Immature natural killer cell (primary cell): ENCODE measurements around the gene NEB. TPM values are rescaled to one million over a fixed set of nuclear protein-coding genes. Genes with fewer than 3 reads are reported as not detected.
"Not testable (repeated sequence)": the region's sequence is repeated elsewhere in the genome, so short reads cannot be mapped to it uniquely, and the experiment has no call there.

ENCODE experiments used
- DNase-seq, 3 donors: peaks; one replicate each; pipeline ENCODE4 v3.0.0; 2022; ENCODE audit warnings: mixed read lengths in 1 of 3
- H3K27ac Mint-ChIP-seq, 6 donors: one replicate each; pipeline ENCODE4 v1.8.0; 2020; ENCODE audit warnings: mixed read lengths in 6 of 6, mild to moderate bottlenecking in 5 of 6, inconsistent platforms in 4 of 6, moderate library complexity in 3 of 6
- H3K27me3 Mint-ChIP-seq, 3 donors: one replicate each; pipeline ENCODE4 v1.8.0; 2020 to 2021; ENCODE audit warnings: low read depth in 3 of 3, mild to moderate bottlenecking in 3 of 3, mixed read lengths in 3 of 3, moderate library complexity in 3 of 3, inconsistent platforms in 1 of 3
- H3K36me3 Mint-ChIP-seq, 3 donors: one replicate each; pipeline ENCODE4 v1.8.0; 2020; ENCODE audit warnings: mixed read lengths in 3 of 3, inconsistent platforms in 2 of 3, mild to moderate bottlenecking in 2 of 3
- H3K4me1 Mint-ChIP-seq, 2 donors: one replicate each; pipeline ENCODE4 v1.8.0; 2020; ENCODE audit warnings: inconsistent platforms in 2 of 2, mild to moderate bottlenecking in 2 of 2, mixed read lengths in 2 of 2, moderate library complexity in 1 of 2
- H3K4me3 Mint-ChIP-seq, 5 donors: one replicate each; pipeline ENCODE4 v1.8.0; 2020; ENCODE audit warnings: mild to moderate bottlenecking in 5 of 5, mixed read lengths in 5 of 5, inconsistent platforms in 3 of 5, moderate library complexity in 3 of 5
- H3K9me3 Mint-ChIP-seq, 6 donors: one replicate each; pipeline ENCODE4 v1.8.0; 2020; ENCODE audit warnings: mild to moderate bottlenecking in 6 of 6, mixed read lengths in 6 of 6, inconsistent platforms in 4 of 6, moderate library complexity in 3 of 6
- polyA plus RNA-seq, 3 donors: library from polyadenylated mRNA; unstranded; fragments of 300-500 nt; fragmentation: Illumina TruSeq; gene quantifications; one replicate each; pipeline ENCODE4 v1.2.3, GENCODE V29; 2021

Gene NEB
- polyA plus RNA-seq, 3 donors from 2014 or later = 0.61 TPM; not detected in 2

DNA sequence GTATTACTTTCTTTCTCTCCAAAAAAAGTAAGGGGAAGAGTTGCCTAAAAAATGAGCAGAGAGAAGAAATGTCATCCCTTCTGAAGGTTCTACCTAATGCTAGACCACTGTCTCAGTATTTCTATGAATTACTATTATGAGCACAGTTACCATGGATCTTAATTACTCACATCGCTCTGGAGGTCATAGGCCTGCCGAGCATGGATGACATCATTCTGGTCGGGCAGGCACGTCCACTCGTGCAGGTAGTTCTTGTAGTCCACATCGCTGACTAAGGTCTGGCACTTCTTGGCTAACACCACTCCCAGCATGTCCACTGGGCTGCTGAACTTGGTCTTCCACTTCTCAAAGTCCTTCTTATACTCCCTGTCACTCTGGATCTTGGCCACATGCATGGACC lies 106.9 kb downstream of the NEB start:
- Mint-ChIP-seq H3K4me3 (no peak overlapping the region), H3K27me3 (peaks cover 0 to 2% (median 0%) of the 10 kb centered on the region in 3 donors), H3K36me3 (peaks cover 19 to 43% (median 24%) of the 10 kb centered on the region in 3 donors), H3K9me3 (no peaks in the 10 kb centered on the region), H3K4me1 (peaks cover 1 to 18% of the 10 kb centered on the region in 2 donors), H3K27ac (no peak overlapping the region)
- DNase-seq = no peak

DNA sequence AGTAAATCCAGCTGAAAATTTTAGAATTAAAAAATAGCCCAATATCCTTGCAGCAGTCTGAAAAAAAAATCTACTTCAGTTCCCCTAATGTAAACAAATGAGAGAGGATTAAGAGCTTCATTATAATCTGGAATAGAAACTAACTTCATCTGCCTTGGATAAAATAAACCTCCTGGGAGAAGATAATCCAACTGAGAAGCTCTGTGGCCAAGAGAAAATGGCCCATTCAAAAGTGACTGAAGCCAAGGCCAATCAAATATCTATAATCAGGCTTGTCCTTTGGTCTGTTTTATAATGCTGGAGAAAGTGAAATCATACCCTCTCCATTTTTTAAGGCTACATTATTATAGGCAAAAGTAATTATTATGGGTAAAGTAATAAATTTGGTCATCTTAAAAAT lies 110.0 kb downstream of the NEB start:
- DNase-seq = no peak
- Mint-ChIP-seq H3K27ac (no peak overlapping the region), H3K4me3 (no peak overlapping the region), H3K27me3 (peaks cover 0 to 2% (median 0%) of the 10 kb centered on the region in 3 donors), H3K4me1 (peaks cover 0 to 2% of the 10 kb centered on the region in 2 donors), H3K36me3 (peaks cover 16 to 46% (median 24%) of the 10 kb centered on the region in 3 donors), H3K9me3 (no peaks in the 10 kb centered on the region)

GRCh38 chr2:151623631-151624030 lies 110.6 kb downstream of the NEB start:
- Mint-ChIP-seq H3K4me3 (no peak overlapping the region), H3K27me3 (peaks cover 0 to 2% (median 0%) of the 10 kb centered on the region in 3 donors), H3K27ac (no peak overlapping the region), H3K9me3 (no peaks in the 10 kb centered on the region), H3K36me3 (peaks cover 15 to 48% (median 24%) of the 10 kb centered on the region in 3 donors), H3K4me1 (peaks cover 0 to 2% of the 10 kb centered on the region in 2 donors)
- no peak for DNase-seq

DNA sequence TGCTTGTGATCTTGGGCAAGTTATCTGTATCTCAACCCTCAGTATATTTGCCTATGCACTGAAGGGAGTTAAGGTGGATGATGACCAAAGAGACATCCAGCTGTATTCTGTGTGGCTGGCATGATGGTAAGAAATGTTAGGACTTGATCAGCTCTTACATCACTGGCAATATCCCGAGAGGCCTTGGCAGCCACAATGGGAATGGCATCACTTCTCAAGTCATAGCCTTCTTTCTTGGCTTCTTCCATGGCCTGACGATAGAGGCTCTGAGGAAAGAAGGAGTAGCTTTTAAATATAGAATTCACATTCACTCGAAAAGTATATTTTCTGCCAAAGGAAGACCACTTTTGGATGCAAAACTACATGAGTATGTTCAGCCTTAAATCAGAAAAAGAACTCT lies 113.5 kb downstream of the NEB start:
- H3K36me3 Mint-ChIP-seq = peaks cover 3 to 37% (median 10%) of the 10 kb centered on the region in 3 donors
- no peaks in the 10 kb centered on the region for H3K9me3 Mint-ChIP-seq
- peaks cover under 1 to 2% of the 10 kb centered on the region in 2 donors for H3K4me1 Mint-ChIP-seq
- no peak for DNase-seq
- no peak overlapping the region for H3K4me3 Mint-ChIP-seq
- H3K27me3 Mint-ChIP-seq = no peaks in the 10 kb centered on the region
- H3K27ac Mint-ChIP-seq = no peak overlapping the region

DNA sequence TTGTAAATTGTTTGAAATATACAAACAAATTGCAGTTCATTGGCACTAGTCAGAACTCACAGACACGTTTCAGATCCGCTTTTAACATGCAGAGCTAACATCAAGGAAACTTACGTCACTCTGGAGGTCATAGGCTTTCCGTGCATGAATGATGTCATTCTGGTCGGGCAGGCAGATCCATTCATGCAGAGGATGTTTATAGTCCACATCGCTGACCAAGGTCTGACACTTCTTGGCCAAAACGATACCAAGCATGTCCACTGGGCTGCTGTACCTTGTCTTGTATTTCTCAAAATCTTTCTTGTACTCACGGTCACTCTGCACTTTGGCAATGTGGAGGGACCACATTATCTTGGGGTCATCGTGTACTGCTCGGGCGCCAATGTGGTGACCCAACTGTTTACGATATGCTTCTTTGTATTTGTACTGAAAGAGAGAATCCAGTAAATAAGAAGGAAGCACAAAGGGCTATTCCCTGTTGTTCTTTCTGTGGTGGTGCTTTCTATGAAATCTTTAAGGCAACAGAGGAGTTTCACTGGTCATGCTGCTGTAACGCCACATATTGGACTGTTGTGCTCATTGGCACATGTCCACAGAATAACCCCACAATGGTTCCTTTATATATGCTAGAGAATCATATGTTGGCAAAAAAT lies 114.8 kb downstream of the NEB start:
- no peaks in the 10 kb centered on the region for H3K9me3 Mint-ChIP-seq
- no peaks in the 10 kb centered on the region for H3K27me3 Mint-ChIP-seq
- peaks cover 0 to 38% (median 7%) of the 10 kb centered on the region in 3 donors for H3K36me3 Mint-ChIP-seq
- peaks cover 11 to 14% of the 10 kb centered on the region in 2 donors for H3K4me1 Mint-ChIP-seq
- DNase-seq = no peak
- H3K4me3 Mint-ChIP-seq = no peak overlapping the region
- H3K27ac Mint-ChIP-seq = no peak overlapping the region

- Mint-ChIP-seq H3K27ac (no peak overlapping the region), H3K36me3 (peaks cover 0 to 35% (median 0%) of the 10 kb centered on the region in 3 donors), H3K27me3 (no peaks in the 10 kb centered on the region), H3K4me3 (no peak overlapping the region), H3K9me3 (no peaks in the 10 kb centered on the region), H3K4me1 (peaks cover 15 to 18% of the 10 kb centered on the region in 2 donors)
- DNase-seq = no peak
Observed at GRCh38 chr2:151616760-151617339, 117.4 kb downstream of the NEB start.

DNA sequence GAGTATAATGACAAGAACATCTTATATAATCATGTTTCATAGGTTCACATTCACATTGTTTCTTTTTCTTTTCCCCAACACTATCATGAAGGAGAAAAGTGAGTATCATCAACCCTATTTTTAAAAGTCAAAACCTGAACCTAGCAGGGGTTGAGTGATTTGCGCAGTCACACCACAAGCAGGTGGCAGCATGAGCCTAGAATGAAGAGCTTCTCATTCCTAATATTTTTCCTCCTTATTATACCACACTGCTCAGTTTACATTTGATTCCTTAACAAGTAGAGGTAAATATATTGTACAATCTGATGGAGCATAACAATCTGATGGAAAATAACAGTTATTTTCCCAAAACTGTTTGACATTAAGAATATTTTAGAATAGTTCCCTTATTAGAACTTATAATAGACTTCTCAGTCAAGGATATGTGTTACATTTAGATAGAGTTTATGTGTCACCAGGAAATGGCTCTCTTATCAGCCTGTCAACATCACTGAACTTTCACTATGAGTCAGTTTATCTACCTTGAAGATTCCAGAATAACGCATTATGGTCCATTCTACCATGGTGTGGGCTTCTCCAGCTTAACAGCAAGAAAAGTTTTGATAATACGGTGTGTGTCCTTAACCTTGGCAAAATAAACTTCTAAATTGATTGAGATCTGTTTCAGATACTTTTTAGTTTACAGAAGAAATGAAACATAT lies 119.5 kb downstream of the NEB start:
- peak overlapping the region in 3 of 6 donors; percentile 14 to 77 (median 74) for H3K27ac Mint-ChIP-seq
- DNase-seq = peak in 1 of 3 donors; percentile 4
- H3K36me3 Mint-ChIP-seq = peaks cover 0 to 37% (median 5%) of the 10 kb centered on the region in 3 donors
- H3K4me3 Mint-ChIP-seq = peak overlapping the region in 2 of 5 donors; percentile 8 to 44
- no peaks in the 10 kb centered on the region for H3K9me3 Mint-ChIP-seq
- peaks cover 15 to 18% of the 10 kb centered on the region in 2 donors for H3K4me1 Mint-ChIP-seq
- no peaks in the 10 kb centered on the region for H3K27me3 Mint-ChIP-seq

DNA sequence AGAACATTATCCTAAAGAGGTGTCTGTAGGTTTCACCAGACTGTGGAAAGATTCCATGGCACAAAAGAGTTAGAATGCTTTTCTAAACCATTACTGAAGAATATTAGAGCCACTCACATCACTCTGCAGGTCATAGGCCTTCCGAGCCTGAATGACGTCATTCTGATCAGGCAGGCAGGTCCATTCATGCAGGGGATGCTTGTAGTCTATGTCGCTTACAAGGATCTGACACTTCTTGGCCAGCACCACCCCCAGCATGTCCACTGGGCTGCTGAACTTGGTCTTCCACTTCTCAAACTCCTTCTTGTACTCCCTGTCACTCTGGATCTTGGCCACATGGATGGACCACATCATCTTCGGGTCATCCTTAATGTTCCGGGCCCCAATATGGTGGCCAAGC lies 120.1 kb downstream of the NEB start:
- no peak for DNase-seq
- Mint-ChIP-seq H3K36me3 (peaks cover 0 to 32% (median 5%) of the 10 kb centered on the region in 3 donors), H3K27me3 (no peaks in the 10 kb centered on the region), H3K9me3 (no peaks in the 10 kb centered on the region), H3K4me1 (peaks cover 14 to 18% of the 10 kb centered on the region in 2 donors), H3K4me3 (no peak overlapping the region), H3K27ac (peak overlapping the region in 1 of 6 donors; percentile 68)

GRCh38 chr2:151611351-151611750 lies 122.9 kb downstream of the NEB start:
- H3K36me3 Mint-ChIP-seq = peaks cover 0 to 25% (median 5%) of the 10 kb centered on the region in 3 donors
- H3K27ac Mint-ChIP-seq = no peak overlapping the region

GRCh38 chr2:151610310-151610709 lies 124.0 kb downstream of the NEB start:
- Mint-ChIP-seq H3K9me3 (no peaks in the 10 kb centered on the region), H3K4me3 (no peak overlapping the region), H3K27ac (no peak overlapping the region), H3K36me3 (peaks cover 0 to 25% (median 5%) of the 10 kb centered on the region in 3 donors), H3K27me3 (no peaks in the 10 kb centered on the region), H3K4me1 (peaks cover 12 to 13% of the 10 kb centered on the region in 2 donors)
- DNase-seq = no peak

More at GRCh38 chr2:151611351-151611750, 122.9 kb downstream of the NEB start:
- Mint-ChIP-seq H3K4me1 (peaks cover 14 to 18% of the 10 kb centered on the region in 2 donors), H3K27me3 (no peaks in the 10 kb centered on the region), H3K9me3 (no peaks in the 10 kb centered on the region), H3K4me3 (no peak overlapping the region)
- no peak for DNase-seq

GRCh38 chr2:151609705-151610104 lies 124.6 kb downstream of the NEB start:
- peaks cover 6 to 7% of the 10 kb centered on the region in 2 donors for H3K4me1 Mint-ChIP-seq
- no peak overlapping the region for H3K4me3 Mint-ChIP-seq
- no peaks in the 10 kb centered on the region for H3K9me3 Mint-ChIP-seq
- H3K27me3 Mint-ChIP-seq = no peaks in the 10 kb centered on the region
- DNase-seq = no peak
- H3K36me3 Mint-ChIP-seq = peaks cover 0 to 21% (median 5%) of the 10 kb centered on the region in 3 donors
- H3K27ac Mint-ChIP-seq = no peak overlapping the region

DNA sequence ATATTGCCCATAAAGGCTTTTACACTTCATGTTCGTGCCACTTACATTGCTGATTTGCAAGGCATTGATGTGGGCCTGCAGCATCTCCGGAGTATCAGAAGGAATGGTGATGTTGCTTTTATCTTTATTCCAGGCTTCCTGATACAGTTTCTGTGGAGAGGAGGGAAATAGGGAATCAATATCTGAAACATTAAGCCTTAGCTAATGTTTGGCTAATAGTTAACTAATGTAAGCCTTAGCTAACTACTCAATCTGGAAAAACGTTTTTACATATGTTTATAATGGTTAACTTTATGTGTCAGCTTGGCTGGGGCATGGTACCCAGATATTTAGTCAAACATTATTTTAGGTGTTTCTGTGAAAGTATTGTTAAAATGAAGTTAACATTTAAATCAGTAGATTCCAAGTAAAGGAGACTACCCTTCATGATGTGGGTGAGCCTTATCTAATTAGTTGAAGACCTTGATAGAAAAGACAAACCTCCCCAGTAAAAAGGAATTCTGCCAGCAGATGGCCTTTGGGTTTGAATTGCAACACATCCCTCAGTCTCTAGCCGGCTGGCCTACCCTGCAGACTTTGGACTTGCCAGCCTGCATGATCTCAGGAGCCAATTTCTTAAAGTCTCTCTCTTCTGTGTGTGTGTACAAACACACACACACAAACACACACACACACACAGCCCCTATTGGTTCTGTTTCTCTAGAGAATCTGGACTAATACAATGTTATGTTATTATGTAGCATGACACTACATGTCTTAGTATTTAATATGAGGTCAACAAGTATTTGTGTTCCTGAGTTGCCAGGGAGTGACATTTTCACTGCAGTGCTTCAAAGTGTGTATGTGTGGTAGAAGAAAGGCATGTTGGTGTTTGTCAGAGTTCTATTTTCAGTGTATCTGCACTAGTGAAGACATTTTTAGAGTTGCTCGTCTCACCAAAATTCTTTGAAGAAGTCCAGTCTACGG lies 126.5 kb downstream of the NEB start:
- H3K9me3 Mint-ChIP-seq, H3K4me1 Mint-ChIP-seq, H3K27ac Mint-ChIP-seq, H3K4me3 Mint-ChIP-seq, DNase-seq, H3K27me3 Mint-ChIP-seq: not testable (repeated sequence)
- H3K36me3 Mint-ChIP-seq = peaks cover 0 to 14% (median 5%) of the 10 kb centered on the region in 3 donors

GRCh38 chr2:151603530-151603929 lies 130.7 kb downstream of the NEB start:
- H3K27ac Mint-ChIP-seq, H3K9me3 Mint-ChIP-seq, H3K27me3 Mint-ChIP-seq: not testable (repeated sequence)

More at GRCh38 chr2:151603530-151603929, 130.7 kb downstream of the NEB start:
- H3K4me3 Mint-ChIP-seq, DNase-seq, H3K36me3 Mint-ChIP-seq, H3K4me1 Mint-ChIP-seq: not testable (repeated sequence)
